Upper lobe of left lung (tissue), 6 donors: ENCODE measurements around the gene KLHL29. TPM values are rescaled to one million over a fixed set of nuclear protein-coding genes. Genes with fewer than 3 reads are reported as not detected.

ENCODE experiments used
- ATAC-seq, 2 donors: fragments of 200-7000 bp; cut with Tn5 transposase; one replicate each; pipeline ENCODE4 v1.9.1; 2022; ENCODE audit warnings: mild to moderate bottlenecking in 2 of 2, moderate library complexity in 2 of 2; ENCODE audit not compliant: low FRiP score in 2 of 2
- DNase-seq, 2 donors: peaks; one replicate each; pipeline ENCODE4 v3.0.0-alpha.2; 2019 to 2020
- H3K27ac ChIP-seq, 4 donors: fragments of 200-600 bp; sonication (generic); one replicate each; pipeline ENCODE4 v1.5.1; 2016 to 2019
- H3K27me3 ChIP-seq, 4 donors: fragments of 200-600 bp; sonication (generic); one replicate each; pipeline ENCODE4 v1.5.1; 2017 to 2019
- H3K36me3 ChIP-seq, 4 donors: fragments of 200-600 bp; sonication (generic); one replicate each; pipeline ENCODE4 v1.5.1; 2016 to 2019
- H3K4me1 ChIP-seq, 4 donors: fragments of 200-600 bp; sonication (generic); one replicate each; pipeline ENCODE4 v1.5.1; 2018 to 2019
- H3K4me3 ChIP-seq, 4 donors: fragments of 200-600 bp; sonication (generic); one replicate each; pipeline ENCODE4 v1.5.1; 2017 to 2019; ENCODE audit warnings: mild to moderate bottlenecking in 2 of 4, moderate library complexity in 1 of 4
- H3K9me3 ChIP-seq, 4 donors: fragments of 200-600 bp; sonication (generic); one replicate each; pipeline ENCODE4 v1.5.1; 2018 to 2019
- CTCF ChIP-seq, 6 experiments: fragments of 450-650 bp in 4 of 6; fragments of 200-600 bp in 2 of 6; sonication (generic) in 2 of 6; IDR thresholded peaks; one replicate each; pipeline ENCODE4 v1.5.1; 2016 to 2019; ENCODE audit warnings: antibody characterized with exemption in 6 of 6
- EP300 ChIP-seq, 4 donors: sonication (generic); formaldehyde crosslinking; IDR thresholded peaks; one replicate each; pipeline ENCODE4 v1.5.1; 2017; ENCODE audit warnings: antibody characterized with exemption in 4 of 4, control low read depth in 2 of 4
- POLR2A ChIP-seq, 4 donors: fragments of 450-650 bp; IDR thresholded peaks; one replicate each; pipeline ENCODE4 v1.5.1; 2016 to 2017; ENCODE audit warnings: antibody characterized with exemption in 4 of 4, mild to moderate bottlenecking in 2 of 4
- POLR2AphosphoS5 ChIP-seq, 2 donors: sonication (generic); formaldehyde crosslinking; IDR thresholded peaks; one replicate each; pipeline ENCODE4 v1.5.1; 2017; ENCODE audit warnings: antibody characterized with exemption in 2 of 2
- WGBS, 2 donors: methylation state at CpG; one replicate each; pipeline ENCODE4 v1.1.5; 2017 to 2018; 5-methylcytosine and 5-hydroxymethylcytosine counted together
- total RNA-seq, 6 donors: library from RNA; depleted of rRNA in 4 of 6; stranded (reverse); fragments of >200 nt in 4 of 6; gene quantifications; one replicate each; pipeline versions ENCODE4 v1.1.0 to v1.2.1, GENCODE V29; 2016 to 2021
- donor health status: DM: no; HTN: no; CAD: no; lungs with moderate emphysema.
- donor health status: DM: no; HTN: yes; CAD: no; lungs with severe emphysema.

KLHL29 gene
- total RNA-seq, 6 donors from 2014 or later = 8.6 to 34.4 (median 18.2) TPM

GRCh38 chr2:23603156-23603555 is 218.2 kb downstream of the KLHL29 start:
- Histone ChIP-seq H3K4me3 (no peak overlapping the region), H3K4me1 (no peaks in the 10 kb centered on the region), H3K27ac (no peak overlapping the region), H3K9me3 (peaks cover 4 to 7% (median 5%) of the 10 kb centered on the region in 4 donors), H3K36me3 (no peaks in the 10 kb centered on the region), H3K27me3 (no peaks in the 10 kb centered on the region)
- TF ChIP-seq POLR2AphosphoS5 (IDR thresholded peaks at IDR 0.05) (no peak), CTCF (IDR thresholded peaks at IDR 0.05) (no peak), POLR2A (IDR thresholded peaks at IDR 0.05) (no peak), EP300 (IDR thresholded peaks at IDR 0.05) (no peak)
- no peak for ATAC-seq
- WGBS, 2 donors = 57 to 79% methylated on average over 3 to 6 of the region's 6 CpGs
- DNase-seq = no peak

GRCh38 chr2:23603581-23603980 is 218.6 kb downstream of the KLHL29 start:
- H3K9me3 ChIP-seq = peaks cover 4 to 7% (median 5%) of the 10 kb centered on the region in 4 donors
- no peak overlapping the region for H3K4me3 ChIP-seq
- WGBS, 2 donors = 92 to 98% methylated on average over 6 to 12 of the region's 12 CpGs
- ATAC-seq = no peak
- no peak for DNase-seq
- H3K27me3 ChIP-seq = no peaks in the 10 kb centered on the region
- H3K36me3 ChIP-seq = no peaks in the 10 kb centered on the region
- TF ChIP-seq POLR2A (IDR thresholded peaks at IDR 0.05) = no peak
- TF ChIP-seq CTCF (IDR thresholded peaks at IDR 0.05) = no peak
- no peak for TF ChIP-seq POLR2AphosphoS5 (IDR thresholded peaks at IDR 0.05)
- no peak for TF ChIP-seq EP300 (IDR thresholded peaks at IDR 0.05)
- H3K4me1 ChIP-seq = no peaks in the 10 kb centered on the region
- H3K27ac ChIP-seq = no peak overlapping the region

DNA sequence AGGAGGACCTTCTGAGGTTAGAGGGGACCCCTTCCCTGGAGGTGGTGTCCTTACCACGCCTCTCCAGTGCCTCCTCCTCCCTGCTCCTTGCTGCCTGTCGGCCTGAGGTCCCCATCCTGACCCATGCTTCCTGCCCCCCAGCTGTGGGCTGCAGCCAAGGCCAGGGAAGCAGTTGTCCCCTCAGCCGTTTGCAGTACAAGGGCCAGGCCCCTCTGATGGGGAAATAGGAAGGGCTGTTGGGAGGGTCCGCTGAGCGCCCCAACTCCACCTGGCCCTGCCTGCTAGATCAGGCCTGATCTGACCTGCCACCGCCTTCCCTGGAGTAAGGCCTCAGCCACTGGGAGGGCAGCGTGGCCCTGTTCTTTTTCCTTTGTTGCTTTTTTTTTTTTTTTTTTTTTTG is 219.8 kb downstream of the KLHL29 start:
- Histone ChIP-seq H3K36me3 (no peaks in the 10 kb centered on the region), H3K9me3 (peaks cover 4 to 7% (median 5%) of the 10 kb centered on the region in 4 donors), H3K27ac (no peak overlapping the region), H3K4me3 (no peak overlapping the region), H3K27me3 (no peaks in the 10 kb centered on the region), H3K4me1 (no peaks in the 10 kb centered on the region)
- 84% methylated on average over 5 to 7 of the region's 7 CpGs for WGBS, 2 donors
- DNase-seq (no peak), ATAC-seq (no peak)
- TF ChIP-seq POLR2A (IDR thresholded peaks at IDR 0.05) = no peak
- TF ChIP-seq EP300 (IDR thresholded peaks at IDR 0.05) = no peak
- no peak for TF ChIP-seq CTCF (IDR thresholded peaks at IDR 0.05)
- no peak for TF ChIP-seq POLR2AphosphoS5 (IDR thresholded peaks at IDR 0.05)

GRCh38 chr2:23605236-23605635 is 220.3 kb downstream of the KLHL29 start:
- H3K4me1 ChIP-seq = no peaks in the 10 kb centered on the region
- WGBS, 2 donors = 86 to 94% methylated on average over 11 of the region's 11 CpGs
- H3K36me3 ChIP-seq = no peaks in the 10 kb centered on the region
- peaks cover 4 to 7% (median 5%) of the 10 kb centered on the region in 4 donors for H3K9me3 ChIP-seq
- H3K27ac ChIP-seq = no peak overlapping the region
- H3K4me3 ChIP-seq = no peak overlapping the region
- no peaks in the 10 kb centered on the region for H3K27me3 ChIP-seq
- no peak for ATAC-seq
- TF ChIP-seq CTCF (IDR thresholded peaks at IDR 0.05) (no peak), EP300 (IDR thresholded peaks at IDR 0.05) (no peak), POLR2AphosphoS5 (IDR thresholded peaks at IDR 0.05) (no peak), POLR2A (IDR thresholded peaks at IDR 0.05) (no peak)
- no peak for DNase-seq

- no peaks in the 10 kb centered on the region for H3K36me3 ChIP-seq
- TF ChIP-seq POLR2A (IDR thresholded peaks at IDR 0.05) (no peak), EP300 (IDR thresholded peaks at IDR 0.05) (no peak), CTCF (IDR thresholded peaks at IDR 0.05) (no peak), POLR2AphosphoS5 (IDR thresholded peaks at IDR 0.05) (no peak)
- no peak for ATAC-seq
- peaks cover 4 to 7% (median 5%) of the 10 kb centered on the region in 4 donors for H3K9me3 ChIP-seq
- no peak overlapping the region for H3K27ac ChIP-seq
- 80 to 88% methylated on average over 9 of the region's 9 CpGs for WGBS, 2 donors
- no peaks in the 10 kb centered on the region for H3K4me1 ChIP-seq
- H3K4me3 ChIP-seq = no peak overlapping the region
- H3K27me3 ChIP-seq = no peaks in the 10 kb centered on the region
- DNase-seq = no peak
These were observed 221.2 kb downstream of the KLHL29 start for GRCh38 chr2:23606196-23606595.
